GM19463 (cell line): Measurements from ENCODE around the gene MAN2B1.
A peak's percentile ranks its signal among the peaks of the same experiment; 100 is the strongest.
"Not testable (repeated sequence)": the region's sequence is repeated elsewhere in the genome, so short reads cannot be mapped to it uniquely, and the experiment has no call there.

Source experiments
- ATAC-seq: cut with Tn5 transposase; IDR thresholded peaks from one replicate; pipeline ENCODE4 v1.9.1; 2021; ENCODE audit warnings: mild to moderate bottlenecking, moderate library complexity; ENCODE audit not compliant: unreplicated experiment

The MAN2B1 gene

DNA sequence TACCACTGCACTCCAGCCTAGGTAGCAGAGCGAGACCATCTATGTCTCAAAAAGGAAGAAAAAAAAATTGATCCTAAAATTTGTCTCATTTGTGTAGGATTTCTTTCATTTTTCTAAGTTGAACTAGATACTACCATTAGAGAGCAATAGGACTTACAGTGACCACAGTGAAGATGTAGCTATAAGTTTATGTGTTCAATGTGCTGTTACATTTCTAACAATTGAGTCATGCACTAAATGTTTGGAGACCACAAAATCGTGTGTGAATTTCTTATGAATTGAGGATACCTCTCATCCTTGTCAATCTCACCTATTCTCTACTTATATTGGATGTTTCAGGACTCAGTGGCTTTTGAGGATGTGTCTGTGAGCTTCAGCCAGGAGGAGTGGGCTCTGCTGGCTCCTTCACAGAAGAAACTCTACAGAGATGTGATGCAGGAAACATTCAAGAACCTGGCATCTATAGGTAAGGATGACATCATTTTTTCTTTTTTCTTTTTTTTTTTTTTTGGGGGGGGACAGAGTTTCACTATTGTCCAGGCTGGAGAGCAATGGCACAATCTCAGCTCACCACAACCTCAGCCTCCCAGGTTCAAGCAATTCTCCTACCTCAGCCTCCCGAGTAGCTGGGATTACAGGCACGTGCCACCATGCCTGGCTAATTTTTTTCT is 43.0 kb downstream of the MAN2B1 start:
- ATAC-seq = no peak

DNA sequence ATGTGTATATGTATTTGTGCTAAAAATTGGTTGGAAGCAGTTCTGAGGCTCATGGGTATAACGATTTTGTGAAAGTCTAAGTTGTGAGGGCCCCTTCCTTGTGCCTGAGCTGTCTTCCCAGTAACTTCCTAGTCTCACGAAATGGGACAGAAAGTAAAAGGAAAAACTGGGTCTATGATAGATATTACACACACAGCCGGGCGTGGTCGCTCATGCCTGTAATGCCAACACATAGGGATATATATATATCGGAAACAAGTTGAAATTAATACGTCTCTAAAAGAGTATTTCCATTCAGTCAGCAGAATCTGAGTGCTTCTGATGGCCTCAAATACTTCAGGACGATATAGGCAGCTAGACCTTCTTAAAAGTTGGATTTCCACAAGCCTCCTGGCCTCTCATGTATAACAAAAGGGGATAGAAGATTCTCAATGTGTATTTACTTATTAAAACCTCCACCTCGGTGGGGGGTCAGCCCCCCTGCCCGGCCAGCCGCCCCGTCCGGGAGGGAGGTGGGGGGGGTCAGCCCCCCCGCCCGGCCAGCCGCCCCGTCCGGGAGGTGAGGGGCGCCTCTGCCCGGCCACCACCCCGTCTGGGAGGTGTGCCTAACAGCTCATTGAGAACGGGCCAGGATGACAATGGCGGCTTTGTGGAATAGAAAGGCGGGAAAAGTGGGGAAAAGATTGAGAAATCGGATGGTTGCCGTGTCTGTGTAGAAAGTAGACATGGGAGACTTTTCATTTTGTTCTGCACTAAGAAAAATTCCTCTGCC is 45.1 kb downstream of the MAN2B1 start:
- ATAC-seq = not testable (repeated sequence)

DNA sequence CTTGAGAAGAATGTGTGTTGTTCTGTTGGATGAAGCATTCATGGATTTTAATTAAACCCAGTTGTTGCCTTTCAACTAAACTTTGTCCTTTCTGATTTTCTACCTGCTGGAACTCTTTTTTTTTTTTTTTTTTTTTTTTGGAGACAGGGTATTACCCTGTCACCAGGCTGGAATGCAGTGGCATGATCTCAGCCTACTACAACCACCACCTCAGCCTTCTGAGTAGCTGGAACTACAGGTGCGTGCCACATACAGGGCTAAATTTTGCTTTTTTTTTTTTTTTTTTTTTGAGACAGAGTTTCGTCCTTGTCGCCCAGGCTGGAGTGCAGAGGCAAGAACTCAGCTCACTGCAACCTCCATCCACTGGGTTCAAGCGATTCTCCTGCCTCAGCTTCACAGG is 48.9 kb downstream of the MAN2B1 start:
- no peak for ATAC-seq

DNA sequence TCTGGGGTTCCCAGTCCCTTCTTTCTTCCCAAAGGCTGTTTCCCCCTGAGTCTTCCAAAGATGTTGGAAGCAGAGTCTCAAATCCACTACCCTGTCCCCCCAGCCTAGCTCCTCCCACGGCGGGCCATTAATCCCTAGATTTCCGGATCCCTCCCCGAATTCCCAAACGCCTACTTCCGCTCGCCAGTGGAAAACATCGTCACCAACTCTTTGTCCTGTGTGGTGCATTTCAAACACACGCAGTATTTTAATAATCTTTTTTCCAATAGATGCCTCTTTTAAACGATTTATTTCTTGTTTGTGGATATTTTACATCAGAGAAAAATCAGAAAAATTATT is 55.2 kb downstream of the MAN2B1 start:
- ATAC-seq = no peak

DNA sequence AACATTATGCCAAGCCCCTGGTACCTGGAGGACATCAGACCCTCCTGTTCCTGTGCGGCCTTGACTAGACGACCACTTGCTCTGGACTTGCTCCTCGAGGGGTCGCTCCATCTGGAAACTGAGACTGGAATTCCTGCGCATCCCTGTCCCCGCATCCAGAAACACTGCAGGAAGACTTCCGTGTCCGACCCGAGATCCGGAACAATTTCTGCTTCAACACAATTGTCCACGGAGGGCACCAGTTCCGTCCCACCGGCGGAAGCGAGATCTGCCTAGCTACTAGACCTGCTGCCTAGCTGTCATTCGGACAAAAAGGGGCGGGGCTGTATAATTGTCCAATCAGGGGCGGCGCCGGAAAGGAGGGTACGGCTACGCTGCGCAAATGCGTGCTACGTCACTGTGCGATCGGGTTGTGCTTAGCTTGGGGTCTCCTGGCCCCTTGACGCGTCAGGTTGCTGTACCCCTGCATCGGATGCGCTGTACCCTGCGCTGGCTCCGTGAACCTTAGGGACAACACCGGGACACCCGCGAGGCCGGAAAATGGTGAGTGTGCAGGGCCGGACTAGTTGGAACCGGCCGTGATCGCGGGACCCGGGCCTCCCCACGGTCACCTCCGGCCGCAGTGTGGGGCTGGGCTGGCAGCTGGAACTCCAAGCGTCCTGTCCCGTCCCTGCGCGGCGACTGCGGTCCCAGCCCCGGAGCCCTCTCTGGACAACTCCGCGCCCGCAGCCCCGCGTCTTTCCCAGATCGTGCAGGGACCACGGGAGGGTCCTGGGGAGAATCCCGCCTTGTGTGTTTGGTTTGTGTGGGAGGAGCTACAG is 55.8 kb downstream of the MAN2B1 start, which contains the start of the genes ZNF490 and ZNF791:
Gene ZNF490, minus strand, starts transcription at position 274 of the 821 bp plus-strand sequence. Its CDS starts 133 bp downstream, at position 141.
Gene ZNF791, plus strand, starts transcription at position 381 of the 821 bp plus-strand sequence. Its CDS starts 160 bp downstream, at position 541.
- peak; percentile 79 for ATAC-seq

DNA sequence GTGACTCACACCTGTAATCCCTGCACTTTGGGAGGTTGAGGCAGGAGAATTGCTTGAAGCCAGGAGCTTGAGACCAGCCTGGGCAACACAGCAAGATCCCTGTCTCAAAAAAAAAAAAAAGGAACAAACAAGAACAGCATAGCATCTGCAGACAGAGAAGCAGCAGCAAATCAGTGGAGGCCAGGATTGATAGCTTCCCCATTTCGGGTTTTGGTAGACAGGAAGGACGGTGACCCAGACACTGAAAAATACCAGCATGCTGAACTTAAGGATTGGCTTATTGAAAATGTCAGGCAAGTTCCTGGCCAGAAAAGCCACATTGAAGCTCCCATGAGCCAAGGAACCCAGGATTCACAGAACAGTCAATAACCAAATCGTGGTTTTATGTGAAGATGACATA is 58.9 kb downstream of the MAN2B1 start:
- ATAC-seq = no peak

DNA sequence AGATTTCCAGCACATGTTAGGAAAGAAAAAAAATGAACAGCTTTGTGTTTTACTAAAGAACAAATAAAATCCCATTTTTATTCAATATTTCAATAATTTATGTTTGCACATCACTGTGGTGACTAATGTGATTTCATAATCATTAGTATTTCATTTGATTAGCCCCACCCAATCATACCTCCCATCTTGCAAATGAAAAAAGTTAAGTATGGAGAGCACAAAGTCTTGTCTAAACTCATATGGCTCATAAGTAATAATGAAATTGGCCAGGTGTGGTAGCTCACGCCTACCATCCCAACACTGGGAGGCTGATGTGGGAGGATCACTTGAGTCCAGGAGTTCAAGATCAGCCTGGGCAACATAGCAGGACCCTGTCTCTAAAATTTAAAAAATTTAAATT is 59.7 kb downstream of the MAN2B1 start:
- no peak for ATAC-seq

DNA sequence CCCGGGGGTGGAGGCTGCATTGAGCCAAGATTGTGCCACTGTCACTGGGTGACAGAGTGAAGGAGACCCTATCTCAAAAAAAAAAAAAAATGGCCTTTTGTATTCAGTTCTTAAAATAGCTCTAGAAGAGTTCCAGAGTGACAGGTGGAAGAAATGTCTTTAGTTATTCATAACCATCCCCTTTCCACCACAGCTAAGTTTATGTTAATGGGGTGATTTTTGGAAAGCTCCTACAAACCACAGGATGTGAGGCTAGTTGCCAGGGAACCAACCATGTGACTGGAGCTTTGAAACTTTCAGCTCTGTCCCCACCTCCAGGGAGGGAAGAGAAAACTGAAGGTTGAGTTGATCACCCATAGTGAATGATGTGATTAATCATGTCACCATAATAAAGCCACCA is 62.8 kb downstream of the MAN2B1 start:
- no peak for ATAC-seq

DNA sequence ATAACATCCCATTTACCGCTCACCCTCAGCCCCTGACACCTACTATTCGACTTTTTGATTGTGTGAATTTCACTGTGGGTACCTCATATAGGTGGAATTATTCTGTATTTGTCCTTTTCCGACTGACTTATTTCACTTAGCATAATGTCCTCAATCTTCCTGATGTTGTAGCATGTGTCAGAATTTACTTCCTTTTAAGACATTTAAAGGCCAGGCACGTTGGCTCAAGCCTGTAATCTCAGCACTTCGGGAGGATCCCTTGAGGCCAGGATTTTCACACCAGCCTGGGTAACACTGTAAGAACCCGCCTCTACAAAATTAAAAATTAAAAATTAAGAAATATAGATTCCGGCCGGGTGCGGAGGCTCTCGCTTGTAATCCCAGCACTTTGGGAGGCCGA is 68.9 kb downstream of the MAN2B1 start:
- no peak for ATAC-seq

DNA sequence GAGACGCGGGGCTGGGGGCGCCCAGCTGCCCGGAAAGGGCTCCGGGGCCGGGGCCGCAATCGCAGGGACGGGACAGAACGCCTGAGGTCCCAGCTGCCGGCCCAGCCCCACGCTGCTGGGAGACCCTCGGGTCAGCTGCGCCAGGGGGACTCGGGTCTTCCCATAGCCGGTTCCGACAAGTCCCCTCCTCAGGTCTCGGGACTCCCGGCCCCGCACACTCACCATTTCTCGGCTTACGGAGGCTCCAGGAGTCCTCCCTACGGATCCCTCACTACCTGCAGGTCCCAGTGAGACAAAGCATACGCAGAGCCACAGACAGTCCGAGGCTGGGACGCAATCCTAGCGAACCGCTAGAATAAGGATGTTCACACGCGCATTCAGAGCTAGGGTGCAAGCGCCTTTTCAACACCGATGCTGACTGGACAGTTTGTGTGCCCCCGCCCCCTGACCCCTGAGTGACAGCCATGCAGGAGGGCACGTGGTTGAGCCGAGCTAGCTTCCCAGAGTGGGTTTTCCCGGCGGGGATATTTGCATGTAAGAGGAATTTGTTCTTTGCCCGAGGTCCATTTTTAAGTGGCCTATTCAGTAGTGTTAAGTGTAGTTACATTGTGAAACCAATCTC is 69.5 kb downstream of the MAN2B1 start:
- no peak for ATAC-seq
